Spinal cord (tissue), 10 donors: ENCODE data around the gene ZNF846. TPM values are rescaled to one million over a fixed set of nuclear protein-coding genes. Genes with fewer than 3 reads are reported as not detected.
"Not testable (repeated sequence)": the region's sequence is repeated elsewhere in the genome, so short reads cannot be mapped to it uniquely, and the experiment has no call there.

Source experiments
- DNase-seq, 6 donors: peaks; one replicate each; pipeline versions ENCODE4 v3.0.0 to v3.0.0-alpha.2; 2013 to 2015; ENCODE audit warnings: low spot score in 6 of 6, low read depth in 4 of 6
- H3K27ac ChIP-seq: one replicate; pipeline ENCODE4 v1.5.1; 2013; ENCODE audit warnings: low read depth, low read length, control low read depth
- H3K27me3 ChIP-seq: one replicate; pipeline ENCODE4 v1.6.1; 2013; ENCODE audit warnings: low read length; ENCODE audit not compliant: control insufficient read depth, insufficient read depth
- H3K36me3 ChIP-seq: one replicate; pipeline ENCODE4 v1.6.1; 2013; ENCODE audit warnings: low read length; ENCODE audit not compliant: control insufficient read depth, insufficient read depth
- H3K4me1 ChIP-seq: one replicate; pipeline ENCODE4 v1.6.1; 2013; ENCODE audit warnings: low read length; ENCODE audit not compliant: control insufficient read depth, insufficient read depth
- H3K4me3 ChIP-seq: one replicate; pipeline ENCODE4 v1.5.1; 2013; ENCODE audit warnings: low read depth, low read length, control low read depth
- H3K9me3 ChIP-seq: one replicate; pipeline ENCODE4 v1.6.1; 2013; ENCODE audit warnings: low read length; ENCODE audit not compliant: control insufficient read depth, insufficient read depth
- WGBS: methylation state at CpG from one replicate; pipeline ENCODE4 v1.1.5; 2013; ENCODE audit warnings: missing lambda C conversion rate; ENCODE audit not compliant: insufficient coverage; 5-methylcytosine and 5-hydroxymethylcytosine counted together
- polyA plus RNA-seq, 2 donors: library from polyadenylated mRNA; unstranded; fragments of 120-200 nt; gene quantifications; one replicate each; pipeline ENCODE4 v1.2.1, GENCODE V29; 2013; ENCODE audit not compliant: insufficient read length in 2 of 2
- total RNA-seq, 2 donors: library from RNA; depleted of rRNA in 1 of 2; stranded (reverse); fragments of 120-200 nt in 1 of 2; fragments of >200 nt in 1 of 2; gene quantifications; one replicate each; pipeline versions ENCODE4 v1.2.3 to v1.2.4, GENCODE V29; 2013 to 2014
- donor health status: healthy.

ZNF846 gene
- total and polyA plus RNA-seq, 4 donors = 16.5 to 36.6 (median 27.0) TPM

GRCh38 chr19:9786342-9786741 is 17.8 kb upstream of the ZNF846 start:
- H3K4me1 ChIP-seq = peaks cover 23% of the 10 kb centered on the region
- H3K4me3 ChIP-seq = peak overlapping the region; percentile 67
- no peaks in the 10 kb centered on the region for H3K36me3 ChIP-seq
- no peaks in the 10 kb centered on the region for H3K9me3 ChIP-seq
- no peaks in the 10 kb centered on the region for H3K27me3 ChIP-seq
- peak in 1 of 6 donors; percentile 15 for DNase-seq
- peak overlapping the region; percentile 97 for H3K27ac ChIP-seq
- WGBS = 38% methylated on average over 3 of the region's 9 CpGs

GRCh38 chr19:9785367-9786331 is 17.1 kb upstream of the ZNF846 start:
- H3K27me3 ChIP-seq = no peaks in the 10 kb centered on the region
- H3K36me3 ChIP-seq = no peaks in the 10 kb centered on the region
- 0% methylated on average over 56 of the region's 74 CpGs for WGBS
- H3K4me1 ChIP-seq = peaks cover 19% of the 10 kb centered on the region
- no peaks in the 10 kb centered on the region for H3K9me3 ChIP-seq
- peak overlapping the region; percentile 97 for H3K27ac ChIP-seq
- peak in 5 of 6 donors; percentile 92 to 99 (median 96) for DNase-seq
- H3K4me3 ChIP-seq = peak overlapping the region; percentile 67

- WGBS = no CpG with 5 or more reads among the region's 6 CpGs
- H3K4me3 ChIP-seq = not testable (repeated sequence)
Observed at GRCh38 chr19:9784163-9784496, 15.6 kb upstream of the ZNF846 start.

GRCh38 chr19:9782338-9782737 is 13.8 kb upstream of the ZNF846 start:
- H3K9me3 ChIP-seq = no peaks in the 10 kb centered on the region
- H3K36me3 ChIP-seq = no peaks in the 10 kb centered on the region
- H3K27ac ChIP-seq = no peak overlapping the region
- H3K27me3 ChIP-seq = no peaks in the 10 kb centered on the region
- DNase-seq = no peak
- no peak overlapping the region for H3K4me3 ChIP-seq
- 93% methylated on average over 2 of the region's 2 CpGs for WGBS
- H3K4me1 ChIP-seq = peaks cover 19% of the 10 kb centered on the region

More at GRCh38 chr19:9784163-9784496, 15.6 kb upstream of the ZNF846 start:
- H3K27me3 ChIP-seq, H3K36me3 ChIP-seq, H3K9me3 ChIP-seq: not testable (repeated sequence)
- peaks cover 19% of the 10 kb centered on the region for H3K4me1 ChIP-seq
- DNase-seq = peak in 1 of 6 donors; percentile 8
- H3K27ac ChIP-seq = peak overlapping the region; percentile 84

- no peak for DNase-seq
- no CpG with 5 or more reads among the region's 9 CpGs for WGBS
- no peak overlapping the region for H3K27ac ChIP-seq
- no peak overlapping the region for H3K4me3 ChIP-seq
- peaks cover 37% of the 10 kb centered on the region for H3K36me3 ChIP-seq
- H3K27me3 ChIP-seq = no peaks in the 10 kb centered on the region
- H3K4me1 ChIP-seq = no peaks in the 10 kb centered on the region
- peaks cover 15% of the 10 kb centered on the region for H3K9me3 ChIP-seq
Observed at GRCh38 chr19:9757544-9758501, 10.7 kb downstream of the ZNF846 start.

GRCh38 chr19:9752701-9753443 is 15.7 kb downstream of the ZNF846 start:
- Histone ChIP-seq H3K27me3 (no peaks in the 10 kb centered on the region), H3K27ac (no peak overlapping the region), H3K36me3 (peaks cover 10% of the 10 kb centered on the region), H3K9me3 (peaks cover 8% of the 10 kb centered on the region), H3K4me1 (no peaks in the 10 kb centered on the region), H3K4me3 (no peak overlapping the region)
- DNase-seq = no peak
- no CpG with 5 or more reads among the region's 2 CpGs for WGBS

- Histone ChIP-seq H3K4me3 (no peak overlapping the region), H3K36me3 (peaks cover 5% of the 10 kb centered on the region), H3K9me3 (peaks cover 2% of the 10 kb centered on the region), H3K4me1 (no peaks in the 10 kb centered on the region), H3K27me3 (no peaks in the 10 kb centered on the region), H3K27ac (no peak overlapping the region)
- no peak for DNase-seq
- WGBS = 98% methylated on average over 6 of the region's 7 CpGs
Observed at GRCh38 chr19:9751446-9751845, 17.1 kb downstream of the ZNF846 start.

- H3K36me3 ChIP-seq = no peaks in the 10 kb centered on the region
- WGBS = 89% methylated on average over 4 of the region's 5 CpGs
- H3K27ac ChIP-seq = no peak overlapping the region
- no peaks in the 10 kb centered on the region for H3K27me3 ChIP-seq
- no peaks in the 10 kb centered on the region for H3K9me3 ChIP-seq
- H3K4me3 ChIP-seq = no peak overlapping the region
- H3K4me1 ChIP-seq = no peaks in the 10 kb centered on the region
- DNase-seq = no peak
Observed at GRCh38 chr19:9741476-9742171, 26.9 kb downstream of the ZNF846 start.
